Activated T-helper 1 cell treated with anti-CD3 and anti-CD28 coated beads, Interleukin-2, amount 50 U/mL, for 16 hours (primary cell): ENCODE measurements around the gene LTF.

Experiments
- DNase-seq, 2 donors: peaks; one replicate each; pipeline ENCODE4 v3.0.0-alpha.2; 2020; ENCODE audit warnings: low read depth in 1 of 2, low spot score in 1 of 2

LTF gene

DNA sequence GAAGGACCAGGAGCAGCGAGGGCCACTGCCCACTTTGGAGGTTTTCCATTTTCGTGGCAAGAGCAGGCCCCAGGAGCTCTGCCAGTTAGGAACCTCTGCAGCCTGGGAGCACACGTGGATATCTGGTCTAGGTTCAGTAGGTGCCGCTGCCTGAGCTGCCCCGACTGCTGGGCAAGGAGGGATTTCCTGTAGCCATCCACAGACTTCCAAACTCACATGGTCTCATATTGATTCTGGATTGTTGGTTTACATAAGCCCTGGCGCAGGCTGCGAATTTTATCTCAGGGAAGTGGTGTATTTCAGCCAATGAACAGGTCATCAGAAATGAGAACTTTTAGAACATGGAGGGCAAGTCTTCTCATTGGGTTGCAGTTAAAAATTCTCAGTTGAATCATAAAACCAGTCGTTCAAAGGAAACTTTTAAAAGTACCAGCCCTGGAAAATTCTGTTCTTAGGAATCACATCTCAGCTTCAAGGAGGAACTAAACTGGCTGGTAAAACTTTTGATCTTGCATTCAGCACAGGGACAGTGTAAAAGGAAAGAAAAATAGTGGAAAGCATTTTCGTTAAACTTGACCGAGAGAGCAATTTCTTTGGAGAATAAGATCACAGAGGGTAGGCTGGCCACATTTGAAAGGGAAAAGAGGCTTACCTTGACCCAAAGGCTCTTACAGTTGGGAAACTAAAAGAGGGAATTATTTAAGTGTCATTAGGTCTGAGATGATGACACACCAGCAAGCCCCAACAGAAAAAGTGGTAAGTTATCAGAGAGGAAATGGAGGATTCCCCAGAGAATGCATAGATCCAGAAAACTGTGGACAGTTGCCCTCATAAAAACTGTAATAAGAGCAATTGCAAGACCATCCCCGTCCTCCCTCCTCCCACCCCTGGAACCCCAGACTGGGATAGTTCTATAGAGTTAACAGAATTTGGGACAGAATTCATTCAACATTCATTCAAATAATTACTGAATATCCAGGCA is 26.7 kb upstream of the LTF start:
- DNase-seq = no peak

DNA sequence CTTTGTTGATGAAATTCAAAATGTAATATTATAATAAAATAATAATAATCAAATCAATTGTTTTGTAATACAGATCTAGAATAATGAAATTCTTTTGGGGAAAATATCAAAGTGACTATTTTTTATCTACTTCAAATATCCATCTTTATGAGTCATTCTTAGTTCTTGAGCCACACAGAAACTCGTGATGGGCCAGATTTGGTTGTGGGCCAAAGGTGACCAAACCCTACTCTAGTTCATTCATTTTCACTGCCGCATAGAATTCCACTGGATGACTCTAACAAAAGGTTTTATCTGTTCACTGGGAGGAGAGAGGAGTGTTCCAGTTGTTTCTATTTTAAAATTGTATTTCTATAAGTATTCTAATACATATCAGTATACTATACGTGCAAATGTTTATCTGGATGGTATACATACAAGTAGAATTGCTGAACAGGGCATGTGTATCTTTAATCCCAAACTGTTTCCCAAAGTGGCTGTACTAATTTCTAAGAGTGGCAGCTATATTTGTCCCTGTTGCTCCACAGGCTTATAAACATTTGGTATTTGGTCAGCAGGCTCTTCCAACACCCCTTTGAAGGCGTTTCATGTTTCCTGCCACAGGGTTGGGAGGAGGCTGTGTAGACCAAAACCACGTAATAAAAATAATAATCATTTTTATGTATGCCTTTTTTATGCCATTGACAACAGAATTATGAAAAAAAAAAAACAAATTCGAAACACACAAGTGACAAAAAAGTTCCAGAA is 25.8 kb upstream of the LTF start:
- DNase-seq = no peak

GRCh38 chr3:46489875-46490274 is 25.2 kb upstream of the LTF start:
- no peak for DNase-seq

DNA sequence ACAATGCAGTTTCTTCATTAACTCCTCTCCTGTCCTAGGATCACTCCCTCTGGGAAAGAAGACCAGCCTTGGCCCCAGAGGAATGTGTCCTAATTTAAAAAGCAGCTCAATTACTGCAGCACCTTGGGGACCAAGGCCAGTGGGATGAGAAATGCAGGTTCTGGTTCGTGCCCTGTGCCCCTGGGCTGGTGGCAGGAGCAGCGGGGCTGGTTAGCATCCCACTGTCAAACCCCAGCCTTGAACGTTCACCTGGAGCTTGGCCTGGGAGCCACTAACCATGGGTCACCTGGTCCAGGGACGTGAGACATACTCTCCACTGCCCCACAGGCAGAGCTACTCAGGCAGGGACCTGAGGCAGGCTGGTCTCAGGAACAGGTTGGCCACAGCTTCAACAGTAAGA is 24.7 kb upstream of the LTF start:
- no peak for DNase-seq

DNA sequence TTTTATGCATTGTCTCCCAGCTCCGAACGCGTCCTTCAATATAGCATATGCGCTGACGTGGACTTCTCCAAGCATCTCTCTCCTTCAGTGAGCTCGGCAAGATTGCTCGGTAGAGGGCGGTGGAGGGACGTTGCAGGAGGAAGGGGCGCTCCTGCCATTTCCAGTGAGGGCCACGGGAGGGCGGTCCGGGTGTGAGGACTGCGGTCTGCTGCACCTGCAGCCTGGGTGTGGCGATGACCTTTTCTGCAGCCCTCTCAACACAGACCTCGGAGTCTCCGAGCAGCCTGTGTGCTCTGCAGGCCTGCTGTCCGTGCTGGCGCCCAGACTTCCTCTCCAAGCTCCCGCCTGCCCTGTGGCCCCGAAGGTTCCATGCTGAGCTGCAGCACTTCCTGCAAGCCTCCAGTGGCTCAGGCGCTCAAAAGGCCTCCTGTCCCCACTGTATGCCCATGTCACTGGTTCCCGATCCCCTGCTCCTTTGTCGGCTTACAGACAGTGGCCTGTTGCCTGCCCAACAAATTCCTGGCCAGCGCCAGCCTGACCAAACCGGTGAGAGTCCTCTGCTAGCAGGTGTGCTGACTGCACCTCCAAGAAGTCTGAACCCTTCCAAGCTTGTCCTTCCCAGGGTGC is 24.1 kb upstream of the LTF start:
- DNase-seq = peak; percentile 82 to 92

- no peak for DNase-seq
Measured at GRCh38 chr3:46485779-46486175, 21.1 kb upstream of the LTF start.

DNA sequence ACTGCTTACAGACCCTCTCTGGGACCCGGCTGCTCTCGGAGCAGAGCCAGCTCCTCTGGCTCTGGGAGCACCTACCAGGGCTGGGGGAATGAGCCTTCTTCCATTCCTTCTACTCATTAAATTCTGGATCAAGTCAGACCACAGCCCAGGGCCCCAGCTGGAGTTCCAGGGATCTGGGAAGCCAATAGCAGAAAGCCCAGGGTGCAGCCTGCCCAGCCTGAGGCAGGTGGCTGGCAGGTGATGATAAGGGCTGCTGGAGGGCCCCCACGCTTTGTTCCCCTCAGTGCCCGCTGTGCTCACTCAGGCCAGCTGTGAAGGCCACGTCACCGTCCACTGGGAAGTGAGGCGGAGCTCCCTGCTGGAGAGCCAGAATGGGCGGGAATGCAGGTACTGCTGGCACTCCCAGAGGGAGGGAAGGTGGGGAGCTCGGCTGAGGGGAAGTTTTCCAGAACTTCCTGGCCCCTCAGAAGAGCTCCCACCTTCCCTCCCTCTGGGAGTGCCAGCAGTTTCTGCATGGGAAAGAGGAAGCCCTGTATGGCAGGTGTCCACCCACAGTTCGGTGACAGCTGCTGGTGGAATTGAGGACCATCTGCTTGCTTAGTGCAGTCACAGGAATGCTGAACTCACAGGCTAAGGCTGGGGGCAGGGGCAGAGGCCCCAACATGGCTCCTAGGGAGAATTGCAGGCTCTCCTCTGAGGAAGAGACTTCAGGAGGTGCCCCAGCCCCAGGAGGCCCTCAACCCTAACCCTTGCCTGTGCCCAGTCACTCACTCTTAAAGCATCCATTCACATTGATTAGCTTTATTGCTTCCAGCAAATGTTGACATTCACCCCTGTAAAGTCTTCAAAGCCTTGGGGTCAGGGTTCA is 20.4 kb upstream of the LTF start:
- DNase-seq = no peak

DNA sequence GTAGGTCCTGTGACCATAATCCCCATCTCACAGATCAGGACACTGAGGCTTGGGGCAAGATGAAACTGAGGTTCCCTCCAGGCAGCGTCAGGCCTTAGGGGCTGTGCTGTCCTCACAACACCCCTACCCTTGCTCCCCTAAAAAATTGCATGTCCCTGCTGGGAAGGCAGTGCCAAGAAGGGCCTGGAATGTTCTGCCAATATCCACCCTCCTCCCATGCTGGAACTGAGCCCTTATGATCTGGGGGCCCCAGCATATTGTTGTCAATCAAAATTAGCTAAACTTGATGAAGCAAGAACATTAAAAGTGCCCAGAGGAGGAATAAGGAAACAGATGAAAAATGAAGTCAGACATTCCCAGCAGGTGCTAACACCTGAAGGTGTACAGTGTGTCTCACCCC is 19.7 kb upstream of the LTF start:
- no peak for DNase-seq

DNA sequence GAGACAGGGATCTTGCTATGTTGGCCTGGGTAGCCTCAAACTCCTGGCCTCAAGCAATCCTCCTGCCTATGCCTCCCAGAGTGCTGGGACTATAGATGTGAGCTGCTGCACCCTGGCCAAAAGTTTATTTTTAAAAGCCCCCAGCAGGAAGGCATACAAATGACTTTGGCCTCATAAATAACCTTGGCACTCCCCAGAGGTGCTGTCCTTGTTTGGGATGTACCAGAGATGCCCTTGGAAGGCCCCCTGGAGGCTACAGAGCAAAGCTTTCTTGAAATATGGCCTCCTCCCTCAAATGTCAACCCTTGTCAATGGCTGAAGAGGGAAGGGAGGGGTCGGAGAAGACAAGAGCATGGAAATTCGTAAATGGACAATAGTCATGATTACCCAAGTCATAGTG is 19.1 kb upstream of the LTF start:
- DNase-seq = no peak

- DNase-seq = no peak
Measured at GRCh38 chr3:46482632-46483350, 18.1 kb upstream of the LTF start.

DNA sequence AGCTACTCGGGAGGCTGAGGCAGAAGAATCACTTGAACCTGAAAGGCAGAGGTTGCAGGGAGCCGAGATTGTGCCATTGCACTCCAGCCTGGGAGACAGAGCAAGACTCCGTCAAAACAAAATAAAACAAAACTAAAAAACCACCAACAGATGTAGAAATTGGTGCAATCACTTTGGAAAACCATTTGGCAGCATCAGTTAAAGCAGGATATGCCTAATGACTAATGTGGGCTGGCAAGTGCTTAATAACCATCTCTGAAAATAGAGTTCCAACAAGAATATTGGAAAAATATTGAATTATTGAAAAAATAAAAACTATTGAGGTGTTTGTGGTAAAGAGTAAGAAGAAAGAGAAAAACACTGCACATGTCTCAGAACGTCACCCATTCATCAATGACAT is 16.9 kb upstream of the LTF start:
- no peak for DNase-seq

DNA sequence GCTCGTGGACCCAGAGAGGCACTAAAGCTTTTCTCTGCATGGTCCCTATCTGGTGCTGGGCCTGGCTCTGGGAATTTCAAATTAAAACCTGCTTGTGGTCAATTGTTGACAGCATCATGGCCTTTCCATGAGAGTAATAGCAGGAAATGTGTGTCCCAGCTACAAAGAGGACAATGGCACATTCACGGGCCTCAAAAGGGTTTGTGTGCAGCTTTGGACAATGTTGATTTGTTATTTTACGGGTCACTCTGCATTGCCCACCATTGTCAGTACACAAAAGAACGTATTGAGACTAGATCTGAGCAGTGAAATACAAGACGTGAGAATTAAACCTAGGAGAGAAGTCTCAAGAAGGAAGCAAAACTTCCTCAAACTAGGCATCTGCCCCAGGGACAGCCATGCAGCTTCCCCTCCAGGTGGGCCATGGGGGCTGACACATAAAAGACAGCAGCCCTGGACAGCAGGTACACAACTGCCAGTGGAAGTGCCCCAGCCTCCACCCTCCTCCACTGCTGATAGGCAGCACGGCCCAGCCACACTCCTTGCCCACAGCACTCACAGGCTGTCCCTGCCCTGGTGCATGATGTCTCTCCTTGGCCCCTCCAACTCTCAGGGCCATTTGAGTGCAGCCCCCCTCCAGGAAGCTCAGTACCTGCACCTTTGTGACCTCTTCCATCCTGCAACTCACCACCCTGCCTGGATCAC is 15.9 kb upstream of the LTF start:
- no peak for DNase-seq

GRCh38 chr3:46479696-46480095 is 15.0 kb upstream of the LTF start:
- DNase-seq = no peak

GRCh38 chr3:46479021-46479420 is 14.3 kb upstream of the LTF start:
- DNase-seq = no peak

- DNase-seq = no peak
Measured at GRCh38 chr3:46478341-46478740, 13.6 kb upstream of the LTF start.

- no peak for DNase-seq
Measured at GRCh38 chr3:46477756-46478155, 13.1 kb upstream of the LTF start.

GRCh38 chr3:46477145-46477544 is 12.4 kb upstream of the LTF start:
- DNase-seq = no peak

DNA sequence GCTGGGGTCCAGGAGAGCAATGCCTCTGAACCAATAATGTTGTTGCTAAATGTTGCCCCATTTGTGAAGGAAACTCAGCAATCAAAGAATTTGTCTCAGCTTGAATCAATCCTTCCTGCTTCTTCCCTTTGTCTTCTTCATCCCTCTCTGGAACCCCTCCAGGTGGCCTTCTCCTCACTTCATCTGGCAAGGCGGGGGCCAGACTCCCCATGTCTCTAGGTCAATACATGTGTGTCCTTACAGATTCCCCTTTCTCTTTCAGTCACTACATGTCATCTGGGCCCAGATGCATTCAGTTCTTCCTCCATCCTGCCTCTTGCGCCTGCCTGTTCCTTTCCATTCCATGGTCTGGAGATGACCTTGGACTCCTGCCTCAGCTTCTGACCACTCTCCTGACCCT is 8.0 kb upstream of the LTF start:
- DNase-seq = no peak

DNA sequence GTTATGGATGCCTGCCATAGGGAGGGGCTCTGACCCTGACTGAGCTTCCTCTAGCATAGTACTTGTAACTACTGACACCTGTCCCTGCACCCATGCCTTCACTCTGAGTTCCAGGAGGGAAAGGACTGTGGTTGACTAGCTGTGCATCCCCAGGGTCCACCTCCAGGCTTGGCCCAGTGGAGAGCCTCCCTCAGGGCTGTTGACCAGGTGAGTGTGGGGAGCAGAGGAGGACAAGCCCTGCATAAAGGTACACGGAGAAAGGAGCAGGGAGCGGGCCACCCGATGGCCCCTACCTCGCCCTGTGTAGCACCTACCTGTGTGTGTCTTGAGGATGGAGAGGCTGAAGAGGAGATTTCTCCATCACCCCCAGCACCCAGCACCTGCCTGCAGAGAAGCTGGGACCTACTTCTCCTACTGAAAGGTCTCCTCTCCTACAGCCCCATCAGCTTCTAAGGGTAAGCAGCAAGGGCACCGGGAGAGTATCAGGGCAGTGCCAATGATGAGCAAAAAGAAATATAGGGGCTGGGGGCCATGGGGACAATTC is 6.7 kb upstream of the LTF start:
- no peak for DNase-seq
